Neuronal stem cell (in vitro differentiated cells): Measurements from ENCODE around the gene GNRH2.
"Not testable (repeated sequence)": the region's sequence is repeated elsewhere in the genome, so short reads cannot be mapped to it uniquely, and the experiment has no call there.

Source experiments
- DNase-seq: peaks from one replicate; pipeline ENCODE4 v3.0.0-alpha.2; 2013; ENCODE audit warnings: low spot score
- H2AFZ ChIP-seq: one replicate; pipeline ENCODE4 v1.6.1; 2013; ENCODE audit warnings: mild to moderate bottlenecking, low read length, inconsistent platforms
- H2AK5ac ChIP-seq: 2 replicates; pipeline ENCODE4 v1.6.1; 2013; ENCODE audit warnings: low read depth, mild to moderate bottlenecking, inconsistent platforms, low read length, moderate library complexity, mixed read lengths
- H2BK120ac ChIP-seq: 2 replicates; pipeline ENCODE4 v1.6.1; 2013; ENCODE audit warnings: low read depth, mild to moderate bottlenecking, inconsistent platforms, low read length, moderate library complexity, mixed read lengths
- H2BK12ac ChIP-seq: one replicate; pipeline ENCODE4 v1.6.1; 2013; ENCODE audit warnings: low read length, inconsistent platforms
- H2BK15ac ChIP-seq: 2 replicates; pipeline ENCODE4 v1.6.1; 2013; ENCODE audit warnings: mild to moderate bottlenecking, low read length, inconsistent platforms, mixed read lengths
- H2BK5ac ChIP-seq: one replicate; pipeline ENCODE4 v1.6.1; 2013; ENCODE audit warnings: inconsistent platforms, mild to moderate bottlenecking, low read length, moderate library complexity
- H3K14ac ChIP-seq: one replicate; pipeline ENCODE4 v1.6.1; 2013; ENCODE audit warnings: low read length, inconsistent platforms
- H3K18ac ChIP-seq: 2 replicates; pipeline ENCODE4 v1.6.1; 2013; ENCODE audit warnings: low read length, inconsistent platforms
- H3K23ac ChIP-seq: 2 replicates; pipeline ENCODE4 v1.6.1; 2013; ENCODE audit warnings: low read depth, mild to moderate bottlenecking, mixed read lengths, low read length, inconsistent platforms; ENCODE audit not compliant: poor library complexity
- H3K27ac ChIP-seq: replicated peaks from 3 replicates; pipeline ENCODE4 v1.5.1; 2013; ENCODE audit warnings: low read length, inconsistent platforms
- H3K27me3 ChIP-seq, 3 experiments: 2 replicates each; pipeline ENCODE4 v1.6.1; 2013; ENCODE audit warnings: low read length in 3 of 3, mild to moderate bottlenecking in 2 of 3, inconsistent platforms in 1 of 3, low read depth in 1 of 3, mixed read lengths in 1 of 3, moderate library complexity in 1 of 3; ENCODE audit not compliant: control insufficient read depth in 3 of 3, insufficient read depth in 3 of 3
- H3K36me3 ChIP-seq, 2 donors: replicated peaks in 1 of 2; 2 replicates each; pipeline ENCODE4 v1.6.1; 2013; ENCODE audit warnings: low read length in 2 of 2; ENCODE audit not compliant: control insufficient read depth in 2 of 2, insufficient read depth in 2 of 2
- H3K4ac ChIP-seq: 2 replicates; pipeline ENCODE4 v1.6.1; 2013; ENCODE audit warnings: inconsistent platforms, mild to moderate bottlenecking, low read length, moderate library complexity
- H3K4me1 ChIP-seq, 2 donors: 1 replicate in 1 of 2; 2 replicates in 1 of 2; pipeline ENCODE4 v1.6.1; 2013; ENCODE audit warnings: low read length in 2 of 2, low read depth in 1 of 2; ENCODE audit not compliant: control insufficient read depth in 2 of 2, insufficient read depth in 1 of 2
- H3K4me2 ChIP-seq: one replicate; pipeline ENCODE4 v1.6.1; 2013; ENCODE audit warnings: mild to moderate bottlenecking, low read length, inconsistent platforms; ENCODE audit not compliant: insufficient read depth, poor library complexity, severe bottlenecking
- H3K4me3 ChIP-seq, 2 donors: 2 replicates each; pipeline ENCODE4 v1.5.1; 2013; ENCODE audit warnings: low read length in 2 of 2, mild to moderate bottlenecking in 2 of 2, inconsistent platforms in 1 of 2, moderate library complexity in 1 of 2
- H3K79me1 ChIP-seq: one replicate; pipeline ENCODE4 v1.6.1; 2013; ENCODE audit warnings: low read depth, mild to moderate bottlenecking, inconsistent platforms, low read length, moderate library complexity
- H3K9ac ChIP-seq: one replicate; pipeline ENCODE4 v1.6.1; 2013; ENCODE audit warnings: mild to moderate bottlenecking, low read depth, low read length, inconsistent platforms; ENCODE audit not compliant: poor library complexity
- H3K9me3 ChIP-seq, 2 donors: replicated peaks in 1 of 2; 2 replicates each; pipeline versions ENCODE3 to v1.6.1; 2013; ENCODE audit warnings: low read length in 2 of 2, mild to moderate bottlenecking in 2 of 2, inconsistent platforms in 1 of 2, low read depth in 1 of 2, mixed read lengths in 1 of 2, moderate library complexity in 1 of 2; ENCODE audit not compliant: control insufficient read depth in 2 of 2, insufficient read depth in 1 of 2
- H4K8ac ChIP-seq: one replicate; pipeline ENCODE4 v1.6.1; 2013; ENCODE audit warnings: low read depth, mild to moderate bottlenecking, inconsistent platforms, low read length, moderate library complexity
- H4K91ac ChIP-seq: one replicate; pipeline ENCODE4 v1.6.1; 2013; ENCODE audit warnings: low read length, low read depth, mild to moderate bottlenecking, inconsistent platforms; ENCODE audit not compliant: poor library complexity
- WGBS, 2 donors: extraction: QIAGEN DNeasy Blood & Tissue Kit; methylation state at CpG; one replicate each; pipeline ENCODE4 v1.1.7; 2013; ENCODE audit warnings: missing lambda C conversion rate in 2 of 2, mixed read lengths in 1 of 2; ENCODE audit not compliant: insufficient read length in 2 of 2, insufficient replicate concordance in 1 of 2; ENCODE audit errors: extremely low coverage in 2 of 2; 5-methylcytosine and 5-hydroxymethylcytosine counted together

The GNRH2 gene

GRCh38 chr20:3047486-3048419, 4.3 kb downstream of the GNRH2 start:
- H3K23ac ChIP-seq, result no peak overlapping the region
- WGBS, 2 donors, result no CpG with 5 or more reads among the region's 14 CpGs
- H2AFZ ChIP-seq, result no peak overlapping the region
- H4K8ac ChIP-seq, result no peak overlapping the region
- H3K36me3 ChIP-seq, result peaks cover 19 to 33% of the 10 kb centered on the region in 2 donors
- DNase-seq, result no peak
- no peak overlapping the region for H3K18ac ChIP-seq
- no peak overlapping the region for H3K4me2 ChIP-seq
- no peak overlapping the region for H2BK5ac ChIP-seq
- H3K9ac ChIP-seq, result no peak overlapping the region
- peaks cover 3% of the 10 kb centered on the region for H3K79me1 ChIP-seq
- H3K27me3 ChIP-seq, result no peaks in the 10 kb centered on the region
- H2BK120ac ChIP-seq, result no peak overlapping the region
- peak overlapping the region; percentile 11 to 17 for H3K4me3 ChIP-seq
- no peaks in the 10 kb centered on the region for H3K9me3 ChIP-seq
- H4K91ac ChIP-seq, result no peak overlapping the region
- H2BK12ac ChIP-seq, result no peak overlapping the region
- peaks cover 6% of the 10 kb centered on the region in 2 donors for H3K4me1 ChIP-seq
- H3K14ac ChIP-seq, result no peak overlapping the region
- no peak overlapping the region for H3K27ac ChIP-seq
- H3K4ac ChIP-seq, result no peak overlapping the region
- no peak overlapping the region for H2BK15ac ChIP-seq
- no peak overlapping the region for H2AK5ac ChIP-seq

GRCh38 chr20:3051385-3052019, 8.1 kb downstream of the GNRH2 start:
- H3K27ac ChIP-seq, result no peak overlapping the region

DNA sequence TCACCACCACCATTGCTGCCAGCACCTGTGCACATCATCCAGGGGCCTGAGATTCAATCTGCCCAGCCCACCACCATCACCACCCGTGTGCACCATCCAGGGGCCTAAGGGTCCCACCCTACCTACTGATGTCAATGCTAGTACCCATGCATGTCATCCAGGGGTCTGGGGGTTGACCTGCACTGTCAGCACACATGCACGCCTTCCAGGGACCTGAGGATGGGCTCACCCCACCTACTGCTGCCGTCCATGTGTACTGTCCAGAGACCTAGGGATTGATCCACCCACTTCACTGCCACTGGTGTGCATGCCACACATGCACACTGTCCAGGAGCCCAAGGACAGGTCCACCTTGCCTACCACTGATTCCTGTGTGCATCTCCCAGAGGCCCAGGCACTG, 16.1 kb downstream of the GNRH2 start:
- Histone ChIP-seq H3K4ac (no peak overlapping the region), H4K91ac (no peak overlapping the region), H2BK120ac (no peak overlapping the region), H3K4me1 (no peaks in the 10 kb centered on the region), H3K9ac (no peak overlapping the region), H2AFZ (no peak overlapping the region), H4K8ac (no peak overlapping the region), H3K4me3 (peak overlapping the region in 1 of 2 donors; percentile 44), H3K36me3 (no peaks in the 10 kb centered on the region), H3K23ac (no peak overlapping the region), H3K18ac (peak overlapping the region; percentile 64), H3K4me2 (no peak overlapping the region), H2BK5ac (no peak overlapping the region), H3K9me3 (no peaks in the 10 kb centered on the region), H3K27ac (no peak overlapping the region), H3K14ac (peak overlapping the region; percentile 31), H2BK15ac (no peak overlapping the region), H2AK5ac (peak overlapping the region; percentile 32), H3K79me1 (no peaks in the 10 kb centered on the region), H2BK12ac (peak overlapping the region; percentile 84), H3K27me3 (no peaks in the 10 kb centered on the region)
- no CpG with 5 or more reads among the region's 3 CpGs for WGBS, 2 donors
- no peak for DNase-seq

More at GRCh38 chr20:3051385-3052019, 8.1 kb downstream of the GNRH2 start:
- H3K23ac ChIP-seq, result no peak overlapping the region
- no peaks in the 10 kb centered on the region for H3K27me3 ChIP-seq
- H3K4me1 ChIP-seq, result peaks cover 0 to 3% of the 10 kb centered on the region in 2 donors
- no peak overlapping the region for H2AFZ ChIP-seq
- no peak overlapping the region for H3K4me2 ChIP-seq
- H3K9ac ChIP-seq, result peak overlapping the region; percentile 4
- no peak for DNase-seq
- H3K9me3 ChIP-seq, result no peaks in the 10 kb centered on the region
- no peak overlapping the region for H4K91ac ChIP-seq
- no peak overlapping the region for H2AK5ac ChIP-seq
- no CpG with 5 or more reads among the region's 7 CpGs for WGBS, 2 donors
- peaks cover 2% of the 10 kb centered on the region for H3K79me1 ChIP-seq
- no peak overlapping the region for H2BK12ac ChIP-seq
- H3K14ac ChIP-seq, result no peak overlapping the region
- no peak overlapping the region for H4K8ac ChIP-seq
- H3K4ac ChIP-seq, result no peak overlapping the region
- peaks cover 19 to 33% of the 10 kb centered on the region in 2 donors for H3K36me3 ChIP-seq
- no peak overlapping the region for H3K4me3 ChIP-seq
- no peak overlapping the region for H2BK5ac ChIP-seq
- no peak overlapping the region for H2BK15ac ChIP-seq
- H2BK120ac ChIP-seq, result no peak overlapping the region
- H3K18ac ChIP-seq, result no peak overlapping the region

DNA sequence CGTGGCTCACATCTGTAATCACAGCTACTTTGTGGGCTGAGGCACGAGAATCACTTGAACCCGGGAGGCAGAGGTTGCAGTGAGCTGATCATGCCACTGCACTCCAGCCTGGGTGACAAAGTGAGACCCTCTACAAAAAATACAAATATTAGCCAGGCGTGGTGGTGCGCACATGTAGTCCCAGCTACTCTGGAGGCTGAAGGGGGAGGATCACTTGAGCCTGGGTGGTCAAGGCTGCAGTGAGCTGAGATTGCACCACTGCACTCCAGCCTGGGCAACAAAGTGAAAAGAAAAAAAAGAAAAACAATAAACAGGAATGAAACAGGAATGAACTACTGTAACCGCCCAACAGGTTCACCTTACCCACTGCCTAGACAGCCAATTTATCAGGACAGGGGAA, 20.7 kb downstream of the GNRH2 start:
- H3K4me3 ChIP-seq, H2BK5ac ChIP-seq, H3K23ac ChIP-seq, DNase-seq, H2BK12ac ChIP-seq, H3K14ac ChIP-seq, H2BK15ac ChIP-seq, H3K27me3 ChIP-seq, H3K79me1 ChIP-seq, H3K4me1 ChIP-seq, H3K36me3 ChIP-seq, H3K9me3 ChIP-seq, H3K18ac ChIP-seq, H3K4ac ChIP-seq, H3K27ac ChIP-seq, H4K91ac ChIP-seq, H3K4me2 ChIP-seq, H2AFZ ChIP-seq, H4K8ac ChIP-seq, H3K9ac ChIP-seq, H2AK5ac ChIP-seq, H2BK120ac ChIP-seq: not testable (repeated sequence)
- no CpG with 5 or more reads among the region's 6 CpGs for WGBS, 2 donors
